Left lung (tissue), 10 donors: ENCODE results near the gene MDK. TPM values are rescaled to one million over a fixed set of nuclear protein-coding genes. Genes with fewer than 3 reads are reported as not detected.
A peak's percentile ranks its signal among the peaks of the same experiment; 100 is the strongest.

Experiments
- ATAC-seq: fragments of 200-7000 bp; cut with Tn5 transposase; one replicate; pipeline ENCODE4 v1.9.1; 2020; ENCODE audit warnings: moderate library complexity
- DNase-seq, 4 donors: peaks; one replicate each; pipeline ENCODE4 v3.0.0-alpha.2; 2013 to 2020
- H3K27ac ChIP-seq, 2 donors: fragments of 200-600 bp; sonication (generic) in 1 of 2; one replicate each; pipeline versions ENCODE4 v1.5.0 to v1.8.0; 2020 to 2021
- H3K27me3 ChIP-seq, 2 donors: fragments of 200-600 bp; sonication (generic) in 1 of 2; one replicate each; pipeline versions ENCODE4 v1.5.0 to v1.8.0; 2020 to 2021
- H3K36me3 ChIP-seq, 2 donors: fragments of 200-600 bp; sonication (generic) in 1 of 2; one replicate each; pipeline versions ENCODE4 v1.5.0 to v1.8.0; 2020 to 2021
- H3K4me1 ChIP-seq, 2 donors: fragments of 200-600 bp; one replicate each; pipeline ENCODE4 v1.8.0; 2021
- H3K4me3 ChIP-seq, 2 donors: fragments of 200-600 bp; sonication (generic) in 1 of 2; one replicate each; pipeline versions ENCODE4 v1.5.0 to v1.8.0; 2020 to 2021; ENCODE audit warnings: mild to moderate bottlenecking in 1 of 2
- H3K9me3 ChIP-seq, 2 donors: fragments of 200-600 bp; sonication (generic) in 1 of 2; one replicate each; pipeline versions ENCODE4 v1.5.0 to v1.8.0; 2020 to 2021
- intact Hi-C, 2 donors: fragments of 100-400 bp; cut with DNase I; formaldehyde crosslinking; loops; one replicate each; pipeline versions ENCODE4 v1.11.2 to v1.14.2; 2022
- polyA plus RNA-seq, 6 donors: library from polyadenylated mRNA; unstranded; fragments of 120-200 nt; gene quantifications; one replicate each; pipeline ENCODE4 v1.2.1, GENCODE V29; 2013; ENCODE audit not compliant: insufficient read length in 6 of 6
- total RNA-seq, 2 donors: library from RNA; stranded (reverse); fragmentation: NEBNext Ultra II Directional; extraction: Animal tissue kit (Norgen Biotek cat#: 25700); gene quantifications; one replicate each; pipeline ENCODE4 v1.2.1, GENCODE V29; 2021
- TF ChIP-seq, protein P1 (sequence below), 2 donors: fragments of 200-600 bp; sonication (generic) in 1 of 2; IDR thresholded peaks; one replicate each; pipeline versions ENCODE4 v1.5.0 to v1.8.0; 2021; ENCODE audit warnings: antibody characterized with exemption in 2 of 2
- donor health status: DM: no; HTN: yes; CAD: no.
- donor health status: DM: no; HTN: no; CAD: no.

MDK gene
- total and polyA plus RNA-seq, 8 donors: 15.4 to 1,135 (median 872) TPM

DNA sequence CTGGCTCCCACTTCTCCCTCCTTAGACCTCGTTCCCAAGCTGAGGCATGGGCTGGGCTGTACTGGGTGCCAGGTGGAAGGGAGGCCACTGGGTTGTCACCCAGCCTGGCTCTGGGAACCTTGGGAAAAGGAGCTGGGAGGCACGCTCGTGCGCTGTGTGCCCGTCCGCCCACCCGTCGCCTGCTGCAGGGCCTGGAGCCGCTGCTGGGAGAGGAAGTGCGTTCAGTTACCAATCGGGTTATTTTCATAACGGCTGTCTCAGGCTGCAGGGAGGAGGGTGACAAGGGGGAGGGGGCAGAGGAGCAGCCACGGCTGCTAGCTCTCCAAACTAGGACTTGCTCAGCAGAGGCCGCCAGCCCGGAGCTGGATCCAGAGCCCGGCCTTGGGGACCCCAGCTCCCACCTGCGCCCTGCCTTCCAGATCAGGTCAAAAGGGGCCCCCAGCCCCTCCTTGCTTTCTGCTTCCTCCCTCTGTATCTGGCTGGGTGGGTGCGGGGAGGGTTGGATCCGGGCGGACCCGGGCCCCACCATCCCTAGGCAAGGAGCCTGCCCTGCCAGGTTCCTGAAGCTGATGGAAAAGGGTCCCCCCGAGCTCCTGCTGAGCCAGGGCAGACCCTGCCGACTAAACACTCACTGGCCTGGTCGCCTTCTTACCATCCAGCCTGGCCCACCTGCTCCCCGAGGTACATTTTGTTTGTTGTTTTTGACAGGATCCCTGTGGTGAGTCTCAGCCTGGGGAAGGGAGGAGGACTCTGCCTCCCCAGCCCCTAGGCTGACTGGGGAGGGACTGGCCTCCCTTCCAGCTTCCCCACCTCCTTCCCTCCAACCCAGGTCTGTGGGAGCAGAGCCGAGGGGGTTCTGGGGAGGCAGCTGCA is 19.9 kb upstream of the MDK start:
- Histone ChIP-seq H3K9me3 (no peaks in the 10 kb centered on the region), H3K4me1 (peaks cover 17 to 85% of the 10 kb centered on the region in 2 donors), H3K27me3 (no peaks in the 10 kb centered on the region), H3K4me3 (peak overlapping the region in 1 of 2 donors; percentile 38), H3K27ac (peak overlapping the region; percentile 72 to 94), H3K36me3 (peaks cover 0 to 16% of the 10 kb centered on the region in 2 donors)
- intact Hi-C loops: no loop called here
- ATAC-seq (peak; percentile 73), DNase-seq (peak in 3 of 4 donors; percentile 78 to 89 (median 85))
- TF ChIP-seq, protein P1, sequence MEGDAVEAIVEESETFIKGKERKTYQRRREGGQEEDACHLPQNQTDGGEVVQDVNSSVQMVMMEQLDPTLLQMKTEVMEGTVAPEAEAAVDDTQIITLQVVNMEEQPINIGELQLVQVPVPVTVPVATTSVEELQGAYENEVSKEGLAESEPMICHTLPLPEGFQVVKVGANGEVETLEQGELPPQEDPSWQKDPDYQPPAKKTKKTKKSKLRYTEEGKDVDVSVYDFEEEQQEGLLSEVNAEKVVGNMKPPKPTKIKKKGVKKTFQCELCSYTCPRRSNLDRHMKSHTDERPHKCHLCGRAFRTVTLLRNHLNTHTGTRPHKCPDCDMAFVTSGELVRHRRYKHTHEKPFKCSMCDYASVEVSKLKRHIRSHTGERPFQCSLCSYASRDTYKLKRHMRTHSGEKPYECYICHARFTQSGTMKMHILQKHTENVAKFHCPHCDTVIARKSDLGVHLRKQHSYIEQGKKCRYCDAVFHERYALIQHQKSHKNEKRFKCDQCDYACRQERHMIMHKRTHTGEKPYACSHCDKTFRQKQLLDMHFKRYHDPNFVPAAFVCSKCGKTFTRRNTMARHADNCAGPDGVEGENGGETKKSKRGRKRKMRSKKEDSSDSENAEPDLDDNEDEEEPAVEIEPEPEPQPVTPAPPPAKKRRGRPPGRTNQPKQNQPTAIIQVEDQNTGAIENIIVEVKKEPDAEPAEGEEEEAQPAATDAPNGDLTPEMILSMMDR (IDR thresholded peaks at IDR 0.05): no peak

DNA sequence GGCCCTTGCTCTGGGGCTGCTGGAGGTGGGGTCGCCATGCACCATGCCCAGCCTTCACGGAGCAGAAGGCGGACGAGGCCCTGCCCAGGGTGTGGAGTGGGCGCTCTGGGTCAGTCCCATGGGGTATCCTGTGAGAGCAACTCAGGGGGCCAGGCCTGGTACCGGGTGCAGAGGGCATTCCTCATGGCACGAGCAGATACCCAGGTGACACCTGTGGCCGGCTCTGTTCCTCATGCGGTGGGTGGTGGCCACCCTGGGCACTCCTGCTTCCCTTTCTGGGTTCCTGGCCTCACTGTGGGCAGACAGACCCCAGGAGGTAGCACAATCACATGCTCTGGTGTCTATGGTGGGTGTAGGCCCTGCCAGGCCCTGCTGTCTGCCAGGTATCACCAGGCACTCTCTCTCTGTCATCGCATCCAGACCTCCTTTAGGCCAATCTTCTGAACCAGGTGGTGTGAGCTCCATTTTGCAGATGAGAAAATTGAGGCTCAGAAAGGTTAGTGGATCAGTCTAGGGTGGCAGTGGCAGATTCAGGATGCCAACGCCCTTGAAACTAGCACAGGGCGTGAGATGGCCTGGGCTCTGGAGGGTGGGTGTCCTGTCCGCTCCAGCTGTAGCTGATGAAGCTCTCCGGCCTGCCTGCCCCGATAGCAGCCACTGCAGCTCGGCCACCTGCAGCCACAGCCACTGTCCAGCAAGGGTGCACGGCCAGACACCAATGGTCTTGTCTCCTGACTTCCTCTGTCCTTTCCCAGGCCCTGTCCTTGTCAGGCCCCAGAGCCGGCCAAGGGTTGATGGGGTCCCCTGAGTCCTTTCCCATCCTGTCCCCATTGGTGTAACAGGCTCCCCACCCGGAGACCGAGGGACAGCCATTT is 19.1 kb upstream of the MDK start:
- Histone ChIP-seq H3K27me3 (no peaks in the 10 kb centered on the region), H3K4me3 (peak overlapping the region in 1 of 2 donors; percentile 38), H3K27ac (peak overlapping the region; percentile 72 to 94), H3K4me1 (peaks cover 17 to 85% of the 10 kb centered on the region in 2 donors), H3K36me3 (peaks cover 0 to 23% of the 10 kb centered on the region in 2 donors), H3K9me3 (no peaks in the 10 kb centered on the region)
- TF ChIP-seq, protein P1 (IDR thresholded peaks at IDR 0.05): no peak
- ATAC-seq (no peak), DNase-seq (peak in 1 of 4 donors; percentile 78)
- intact Hi-C loops: no loop called here

DNA sequence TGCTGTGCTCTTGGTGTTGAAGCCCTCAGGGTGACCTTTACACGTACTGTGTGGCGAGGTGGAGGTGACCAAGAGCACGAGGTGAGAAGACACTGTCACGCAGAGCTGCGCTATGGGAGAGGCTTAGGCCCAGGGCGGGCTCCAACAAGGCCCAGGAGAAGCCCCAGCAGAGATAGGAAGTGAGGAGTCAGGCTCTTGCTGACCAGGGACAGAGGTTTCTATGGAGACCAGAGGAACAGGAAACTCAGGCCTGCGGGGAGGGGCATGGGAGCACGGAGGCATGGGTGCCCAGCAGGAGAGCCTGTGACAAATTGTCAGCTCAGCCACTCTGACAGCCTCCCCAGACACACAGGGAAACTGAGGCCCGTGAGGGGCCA is 18.4 kb upstream of the MDK start:
- peak in 2 of 4 donors; percentile 81 to 91 for DNase-seq
- TF ChIP-seq, protein P1 (IDR thresholded peaks at IDR 0.05): no peak

DNA sequence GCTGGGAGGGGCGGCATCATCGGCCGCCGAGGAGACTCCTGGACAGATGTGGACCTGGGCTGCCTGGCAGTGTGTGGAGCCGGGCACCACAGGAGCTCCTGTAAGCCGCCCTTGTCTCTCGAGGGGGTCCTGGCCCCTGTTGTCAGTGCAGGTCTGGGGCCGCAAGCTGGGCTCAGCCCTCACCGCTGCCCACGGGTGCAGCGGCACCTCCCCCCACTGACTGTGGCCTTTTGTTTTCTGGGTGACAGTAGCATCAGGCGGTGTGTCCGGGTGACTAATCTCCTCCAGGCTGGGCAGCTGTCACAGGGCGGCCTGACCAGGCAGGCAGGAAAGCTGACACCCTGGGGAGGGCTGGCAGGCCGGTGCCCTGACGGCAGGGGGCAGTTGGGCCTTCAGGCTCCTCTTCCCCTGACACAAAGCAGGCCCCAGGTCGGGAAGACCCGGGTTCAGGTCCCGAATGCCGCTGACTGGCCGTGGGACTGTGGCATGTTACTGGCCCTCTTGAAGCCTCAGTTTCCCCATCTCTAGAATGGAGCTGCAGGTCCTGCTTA is 17.9 kb upstream of the MDK start:
- ATAC-seq: peak; percentile 25

More for the DNA sequence above, 18.4 kb upstream of the MDK start:
- no peaks in the 10 kb centered on the region for H3K27me3 ChIP-seq
- H3K36me3 ChIP-seq: peaks cover 0 to 28% of the 10 kb centered on the region in 2 donors
- H3K4me3 ChIP-seq: peak overlapping the region in 1 of 2 donors; percentile 38
- intact Hi-C loops: no loop called here
- H3K9me3 ChIP-seq: no peaks in the 10 kb centered on the region
- peak overlapping the region; percentile 72 to 94 for H3K27ac ChIP-seq
- ATAC-seq: peak; percentile 71
- H3K4me1 ChIP-seq: peaks cover 20 to 85% of the 10 kb centered on the region in 2 donors

More for the DNA sequence above, 17.9 kb upstream of the MDK start:
- TF ChIP-seq, protein P1 (IDR thresholded peaks at IDR 0.05): no peak
- intact Hi-C loops: no loop called here
- Histone ChIP-seq H3K4me1 (peaks cover 20 to 83% of the 10 kb centered on the region in 2 donors), H3K4me3 (peak overlapping the region in 1 of 2 donors; percentile 38), H3K9me3 (no peaks in the 10 kb centered on the region), H3K27me3 (no peaks in the 10 kb centered on the region), H3K27ac (peak overlapping the region in 1 of 2 donors; percentile 94), H3K36me3 (peaks cover 0 to 33% of the 10 kb centered on the region in 2 donors)
- peak in 1 of 4 donors; percentile 82 for DNase-seq
